HepG2 (cell line): Measurements from ENCODE around the gene IER5L.

Experiments
- HOXA9 ChIP-seq: sonication (generic); formaldehyde crosslinking; IDR thresholded peaks from 2 replicates; pipeline ENCODE4 v1.8.1; 2022; ENCODE audit warnings: missing genetic modification reagents, mild to moderate bottlenecking, moderate library complexity, borderline replicate concordance
- NR2F6 ChIP-seq, 2 experiments: IDR thresholded peaks; 2 replicates each; pipeline ENCODE4 v1.6.1; 2016; ENCODE audit warnings: antibody characterized with exemption in 1 of 2, mild to moderate bottlenecking in 1 of 2
- POLR2A ChIP-seq, 2 experiments: IDR thresholded peaks; 2 replicates each; pipeline ENCODE4 v1.6.1; 2011; ENCODE audit warnings: low read depth in 2 of 2, low read length in 2 of 2, mild to moderate bottlenecking in 1 of 2, moderate library complexity in 1 of 2; ENCODE audit not compliant: insufficient read depth in 1 of 2
- RAD21 ChIP-seq: fragments of 450-650 bp; formaldehyde crosslinking; IDR thresholded peaks from 2 replicates; pipeline ENCODE4 v1.5.0; 2020; ENCODE audit warnings: mild to moderate bottlenecking
- RNF2 ChIP-seq: fragments of 450-650 bp; conservative IDR thresholded peaks from 2 replicates; pipeline ENCODE4 v1.6.1; 2016; ENCODE audit warnings: low read depth
- SETDB1 ChIP-seq: sonication (generic); formaldehyde crosslinking; IDR thresholded peaks from 2 replicates; pipeline ENCODE4 v1.5.1; 2020; ENCODE audit warnings: missing genetic modification reagents, mild to moderate bottlenecking, borderline replicate concordance
- SP2 ChIP-seq: sonication (generic); formaldehyde crosslinking; IDR thresholded peaks from 2 replicates; pipeline ENCODE4 v1.5.1; 2020; ENCODE audit warnings: mild to moderate bottlenecking, missing genetic modification reagents
- ZFP36 ChIP-seq: fragments of 150-350 bp; IDR thresholded peaks from 2 replicates; pipeline ENCODE4 v1.6.1; 2018; ENCODE audit warnings: borderline replicate concordance, low read length, low read depth; ENCODE audit not compliant: partially characterized antibody
- ZNF382 ChIP-seq: sonication (generic); formaldehyde crosslinking; IDR thresholded peaks from 2 replicates; pipeline ENCODE4 v1.5.0; 2020; ENCODE audit warnings: missing genetic modification reagents, mild to moderate bottlenecking, borderline replicate concordance
- ZNF510 ChIP-seq: sonication (generic); formaldehyde crosslinking; IDR thresholded peaks from 2 replicates; pipeline ENCODE4 v1.4.0; 2020; ENCODE audit warnings: low read depth, mild to moderate bottlenecking, missing genetic modification reagents
- TF ChIP-seq, protein P1 (sequence below): sonication (generic); formaldehyde crosslinking; IDR thresholded peaks from 2 replicates; pipeline ENCODE4 v1.5.0; 2020; ENCODE audit warnings: mild to moderate bottlenecking, missing genetic modification reagents, moderate library complexity
- TF ChIP-seq, protein P2 (sequence below): sonication (generic); formaldehyde crosslinking; IDR thresholded peaks from 2 replicates; pipeline ENCODE4 v1.5.0; 2020; ENCODE audit warnings: missing genetic modification reagents
- TF ChIP-seq, protein P3 (sequence below): IDR thresholded peaks from 2 replicates; pipeline ENCODE4 v1.6.1; 2016; ENCODE audit warnings: low read depth
- TF ChIP-seq, protein P4 (sequence below): sonication (generic); formaldehyde crosslinking; IDR thresholded peaks from 2 replicates; pipeline ENCODE4 v1.5.0; 2020; ENCODE audit warnings: missing genetic modification reagents

- no peak for TF ChIP-seq POLR2A (IDR thresholded peaks at IDR 0.05; ENCODE audit: insufficient read depth in 1 of 2, low read depth in 2 of 2, low read length in 2 of 2)
- TF ChIP-seq SP2 (CRISPR knock-in tag) = no peak
- TF ChIP-seq, protein P1, sequence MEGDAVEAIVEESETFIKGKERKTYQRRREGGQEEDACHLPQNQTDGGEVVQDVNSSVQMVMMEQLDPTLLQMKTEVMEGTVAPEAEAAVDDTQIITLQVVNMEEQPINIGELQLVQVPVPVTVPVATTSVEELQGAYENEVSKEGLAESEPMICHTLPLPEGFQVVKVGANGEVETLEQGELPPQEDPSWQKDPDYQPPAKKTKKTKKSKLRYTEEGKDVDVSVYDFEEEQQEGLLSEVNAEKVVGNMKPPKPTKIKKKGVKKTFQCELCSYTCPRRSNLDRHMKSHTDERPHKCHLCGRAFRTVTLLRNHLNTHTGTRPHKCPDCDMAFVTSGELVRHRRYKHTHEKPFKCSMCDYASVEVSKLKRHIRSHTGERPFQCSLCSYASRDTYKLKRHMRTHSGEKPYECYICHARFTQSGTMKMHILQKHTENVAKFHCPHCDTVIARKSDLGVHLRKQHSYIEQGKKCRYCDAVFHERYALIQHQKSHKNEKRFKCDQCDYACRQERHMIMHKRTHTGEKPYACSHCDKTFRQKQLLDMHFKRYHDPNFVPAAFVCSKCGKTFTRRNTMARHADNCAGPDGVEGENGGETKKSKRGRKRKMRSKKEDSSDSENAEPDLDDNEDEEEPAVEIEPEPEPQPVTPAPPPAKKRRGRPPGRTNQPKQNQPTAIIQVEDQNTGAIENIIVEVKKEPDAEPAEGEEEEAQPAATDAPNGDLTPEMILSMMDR (CRISPR knock-in tag) = no peak
- TF ChIP-seq, protein P2, sequence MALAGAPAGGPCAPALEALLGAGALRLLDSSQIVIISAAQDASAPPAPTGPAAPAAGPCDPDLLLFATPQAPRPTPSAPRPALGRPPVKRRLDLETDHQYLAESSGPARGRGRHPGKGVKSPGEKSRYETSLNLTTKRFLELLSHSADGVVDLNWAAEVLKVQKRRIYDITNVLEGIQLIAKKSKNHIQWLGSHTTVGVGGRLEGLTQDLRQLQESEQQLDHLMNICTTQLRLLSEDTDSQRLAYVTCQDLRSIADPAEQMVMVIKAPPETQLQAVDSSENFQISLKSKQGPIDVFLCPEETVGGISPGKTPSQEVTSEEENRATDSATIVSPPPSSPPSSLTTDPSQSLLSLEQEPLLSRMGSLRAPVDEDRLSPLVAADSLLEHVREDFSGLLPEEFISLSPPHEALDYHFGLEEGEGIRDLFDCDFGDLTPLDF (CRISPR knock-in tag) = no peak
- no peak for TF ChIP-seq HOXA9 (CRISPR knock-in tag)
- no peak for TF ChIP-seq RNF2
- no peak for TF ChIP-seq ZFP36
- no peak for TF ChIP-seq ZNF382
- TF ChIP-seq RAD21 (CRISPR knock-in tag) = no peak
- TF ChIP-seq, protein P3, sequence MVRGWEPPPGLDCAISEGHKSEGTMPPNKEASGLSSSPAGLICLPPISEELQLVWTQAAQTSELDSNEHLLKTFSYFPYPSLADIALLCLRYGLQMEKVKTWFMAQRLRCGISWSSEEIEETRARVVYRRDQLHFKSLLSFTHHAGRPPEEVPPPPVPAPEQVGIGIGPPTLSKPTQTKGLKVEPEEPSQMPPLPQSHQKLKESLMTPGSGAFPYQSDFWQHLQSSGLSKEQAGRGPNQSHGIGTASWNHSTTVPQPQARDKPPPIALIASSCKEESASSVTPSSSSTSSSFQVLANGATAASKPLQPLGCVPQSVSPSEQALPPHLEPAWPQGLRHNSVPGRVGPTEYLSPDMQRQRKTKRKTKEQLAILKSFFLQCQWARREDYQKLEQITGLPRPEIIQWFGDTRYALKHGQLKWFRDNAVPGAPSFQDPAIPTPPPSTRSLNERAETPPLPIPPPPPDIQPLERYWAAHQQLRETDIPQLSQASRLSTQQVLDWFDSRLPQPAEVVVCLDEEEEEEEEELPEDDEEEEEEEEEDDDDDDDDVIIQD = no peak
- no peak for TF ChIP-seq NR2F6 (IDR thresholded peaks at IDR 0.05)
- no peak for TF ChIP-seq NR2F6 (CRISPR knock-in tag; IDR thresholded peaks at IDR 0.05)
- TF ChIP-seq ZNF510 (CRISPR knock-in tag) = no peak
- no peak for TF ChIP-seq SETDB1 (CRISPR knock-in tag)
- TF ChIP-seq, protein P4, sequence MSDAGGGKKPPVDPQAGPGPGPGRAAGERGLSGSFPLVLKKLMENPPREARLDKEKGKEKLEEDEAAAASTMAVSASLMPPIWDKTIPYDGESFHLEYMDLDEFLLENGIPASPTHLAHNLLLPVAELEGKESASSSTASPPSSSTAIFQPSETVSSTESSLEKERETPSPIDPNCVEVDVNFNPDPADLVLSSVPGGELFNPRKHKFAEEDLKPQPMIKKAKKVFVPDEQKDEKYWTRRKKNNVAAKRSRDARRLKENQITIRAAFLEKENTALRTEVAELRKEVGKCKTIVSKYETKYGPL (CRISPR knock-in tag) = no peak
Measured at GRCh38 chr9:129206905-129207304, 28.8 kb upstream of the IER5L start.
